Measurements from ENCODE around the gene RNF208.

DNA sequence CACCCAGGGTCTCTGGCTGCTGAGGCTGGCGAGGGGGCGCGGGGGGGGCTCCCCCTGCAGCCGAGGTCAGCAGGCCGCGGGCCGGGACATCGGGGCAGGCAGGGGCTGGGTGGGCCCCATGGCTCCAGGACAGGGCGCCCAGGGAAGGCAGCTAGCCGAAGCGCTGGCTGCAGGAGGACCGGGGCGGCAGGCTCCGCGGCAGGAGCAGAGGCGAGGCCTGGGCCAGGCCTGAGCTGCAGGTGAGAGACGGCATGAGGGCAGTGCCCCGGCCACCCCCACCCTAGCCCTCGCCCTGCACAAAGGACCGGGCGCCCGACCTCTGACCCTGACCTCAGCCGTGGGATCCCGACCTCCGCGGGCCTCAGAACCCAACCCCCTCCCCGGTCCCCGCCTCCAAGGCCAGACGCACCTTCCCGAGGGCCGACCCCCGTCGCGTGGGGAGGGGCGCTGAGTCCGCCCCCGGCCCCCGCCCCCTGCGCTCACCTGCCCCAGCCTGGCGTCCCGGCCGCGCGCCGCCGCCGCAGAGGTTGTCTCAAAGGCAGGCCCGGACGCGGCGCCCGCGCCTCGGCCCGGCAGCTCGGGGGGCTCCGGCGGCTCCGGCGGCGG is 431 bp downstream of the RNF208 start:
- TF ChIP-seq, protein P1, sequence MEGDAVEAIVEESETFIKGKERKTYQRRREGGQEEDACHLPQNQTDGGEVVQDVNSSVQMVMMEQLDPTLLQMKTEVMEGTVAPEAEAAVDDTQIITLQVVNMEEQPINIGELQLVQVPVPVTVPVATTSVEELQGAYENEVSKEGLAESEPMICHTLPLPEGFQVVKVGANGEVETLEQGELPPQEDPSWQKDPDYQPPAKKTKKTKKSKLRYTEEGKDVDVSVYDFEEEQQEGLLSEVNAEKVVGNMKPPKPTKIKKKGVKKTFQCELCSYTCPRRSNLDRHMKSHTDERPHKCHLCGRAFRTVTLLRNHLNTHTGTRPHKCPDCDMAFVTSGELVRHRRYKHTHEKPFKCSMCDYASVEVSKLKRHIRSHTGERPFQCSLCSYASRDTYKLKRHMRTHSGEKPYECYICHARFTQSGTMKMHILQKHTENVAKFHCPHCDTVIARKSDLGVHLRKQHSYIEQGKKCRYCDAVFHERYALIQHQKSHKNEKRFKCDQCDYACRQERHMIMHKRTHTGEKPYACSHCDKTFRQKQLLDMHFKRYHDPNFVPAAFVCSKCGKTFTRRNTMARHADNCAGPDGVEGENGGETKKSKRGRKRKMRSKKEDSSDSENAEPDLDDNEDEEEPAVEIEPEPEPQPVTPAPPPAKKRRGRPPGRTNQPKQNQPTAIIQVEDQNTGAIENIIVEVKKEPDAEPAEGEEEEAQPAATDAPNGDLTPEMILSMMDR (IDR thresholded peaks at IDR 0.05): no peak
- TF ChIP-seq POLR2A (IDR thresholded peaks at IDR 0.05): no peak

Data from body of pancreas (tissue), 4 donors.